GM12873 (cell line): ENCODE data around the gene GDF11.

Experiments used
- TF ChIP-seq, protein P1 (sequence below): IDR thresholded peaks from 2 replicates; pipeline ENCODE4 v1.5.1; 2012; ENCODE audit warnings: low read depth, mild to moderate bottlenecking, moderate library complexity, low read length, control low read depth; ENCODE audit not compliant: insufficient read depth; ENCODE audit errors: missing control alignments

Gene GDF11

DNA sequence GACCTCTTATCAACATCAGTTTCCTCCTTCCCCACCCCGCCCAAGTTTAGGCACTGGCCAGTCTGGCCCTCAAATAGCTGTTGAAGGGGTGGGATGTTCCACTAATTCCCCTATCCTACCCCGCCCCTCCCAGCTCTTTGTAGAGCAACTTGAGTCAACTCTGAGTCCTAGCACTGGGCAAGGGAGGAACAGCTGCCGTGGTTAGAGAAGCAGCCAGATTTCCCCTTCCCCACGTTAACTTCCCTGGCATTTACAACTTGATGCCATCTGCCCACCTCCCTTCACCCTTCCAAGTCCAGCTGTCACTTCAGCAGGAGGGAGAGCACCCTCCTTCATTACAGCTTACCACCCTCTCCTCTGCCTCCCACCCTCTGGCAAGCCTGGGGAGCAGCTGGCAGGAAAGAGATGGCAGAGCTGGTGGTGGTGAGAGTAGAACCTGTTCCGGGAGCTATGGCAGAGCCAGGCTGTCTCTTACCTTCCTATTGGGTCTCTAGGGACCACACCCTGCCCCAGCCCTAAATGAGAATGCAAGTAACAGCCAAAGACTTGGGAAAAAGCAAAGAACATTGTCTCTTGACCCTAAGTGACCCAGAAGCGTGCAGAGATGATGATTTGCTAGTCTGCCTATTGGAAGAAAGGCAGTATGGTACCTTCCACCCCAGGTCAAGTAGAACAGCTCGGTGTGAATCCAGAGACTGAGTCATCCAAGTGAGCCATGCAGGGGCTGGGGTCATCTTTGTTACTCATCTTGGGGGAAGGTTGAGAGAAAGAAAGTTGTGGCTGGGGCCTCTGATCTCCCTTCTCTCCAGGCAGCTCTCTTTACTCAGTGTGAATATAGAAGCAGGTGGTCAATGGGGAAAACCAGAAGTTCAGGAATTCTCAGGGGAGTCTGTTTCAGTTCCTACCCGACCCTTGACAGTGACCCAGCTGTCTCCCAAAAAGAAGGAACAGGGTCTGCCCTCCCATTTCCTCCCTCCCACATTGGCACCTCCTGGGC lies 25.6 kb upstream of the GDF11 start:
- TF ChIP-seq, protein P1, sequence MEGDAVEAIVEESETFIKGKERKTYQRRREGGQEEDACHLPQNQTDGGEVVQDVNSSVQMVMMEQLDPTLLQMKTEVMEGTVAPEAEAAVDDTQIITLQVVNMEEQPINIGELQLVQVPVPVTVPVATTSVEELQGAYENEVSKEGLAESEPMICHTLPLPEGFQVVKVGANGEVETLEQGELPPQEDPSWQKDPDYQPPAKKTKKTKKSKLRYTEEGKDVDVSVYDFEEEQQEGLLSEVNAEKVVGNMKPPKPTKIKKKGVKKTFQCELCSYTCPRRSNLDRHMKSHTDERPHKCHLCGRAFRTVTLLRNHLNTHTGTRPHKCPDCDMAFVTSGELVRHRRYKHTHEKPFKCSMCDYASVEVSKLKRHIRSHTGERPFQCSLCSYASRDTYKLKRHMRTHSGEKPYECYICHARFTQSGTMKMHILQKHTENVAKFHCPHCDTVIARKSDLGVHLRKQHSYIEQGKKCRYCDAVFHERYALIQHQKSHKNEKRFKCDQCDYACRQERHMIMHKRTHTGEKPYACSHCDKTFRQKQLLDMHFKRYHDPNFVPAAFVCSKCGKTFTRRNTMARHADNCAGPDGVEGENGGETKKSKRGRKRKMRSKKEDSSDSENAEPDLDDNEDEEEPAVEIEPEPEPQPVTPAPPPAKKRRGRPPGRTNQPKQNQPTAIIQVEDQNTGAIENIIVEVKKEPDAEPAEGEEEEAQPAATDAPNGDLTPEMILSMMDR: no peak

DNA sequence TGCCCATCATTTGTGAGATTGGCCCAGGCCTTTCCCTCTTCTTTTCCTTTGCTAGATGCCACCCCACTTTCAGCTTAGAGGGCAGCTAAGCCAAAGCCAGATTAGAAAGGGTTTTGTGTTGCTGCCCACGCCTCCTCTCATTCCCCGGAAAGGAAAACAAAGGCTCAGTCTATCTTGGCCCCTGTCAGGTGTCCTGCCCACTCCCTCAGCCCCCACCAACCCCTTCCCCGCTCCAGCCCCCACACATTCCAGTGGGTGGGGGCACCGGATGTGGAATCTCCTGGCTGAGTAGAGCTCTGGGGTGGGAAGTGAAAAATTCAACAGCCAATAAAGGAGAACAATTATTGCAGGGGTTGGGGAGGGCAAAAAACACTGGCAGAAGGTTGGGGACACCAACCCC lies 24.9 kb upstream of the GDF11 start:
- TF ChIP-seq, protein P1: no peak

DNA sequence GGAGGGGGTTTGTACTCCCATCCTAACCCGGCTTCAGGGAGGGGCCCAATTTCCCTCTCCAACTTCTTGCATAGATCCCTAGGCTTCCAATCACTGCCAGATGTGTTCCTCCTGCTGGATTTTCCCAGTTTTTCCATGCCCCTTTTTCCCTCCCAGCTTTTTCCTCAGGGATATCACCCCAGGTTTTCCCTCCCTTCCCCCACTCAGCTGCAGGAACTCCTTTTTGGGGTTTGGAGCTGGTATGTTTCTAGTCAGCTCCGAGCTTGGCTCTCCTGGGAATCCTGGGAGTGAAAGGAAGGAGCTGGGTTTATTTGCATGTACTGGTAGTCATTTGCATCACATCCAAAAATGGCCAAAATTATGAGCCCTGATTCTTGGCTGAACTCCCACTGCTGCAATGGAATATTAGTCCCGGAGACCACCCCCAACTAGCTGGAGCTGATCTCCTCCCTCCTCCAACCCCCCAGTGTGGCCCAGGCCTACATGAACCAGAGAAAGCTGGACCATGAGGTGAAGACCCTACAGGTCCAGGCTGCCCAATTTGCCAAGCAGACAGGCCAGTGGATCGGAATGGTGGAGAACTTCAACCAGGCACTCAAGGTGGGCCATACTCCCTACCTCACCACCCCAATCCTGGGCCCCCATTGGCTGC lies 24.2 kb upstream of the GDF11 start:
- TF ChIP-seq, protein P1: no peak

DNA sequence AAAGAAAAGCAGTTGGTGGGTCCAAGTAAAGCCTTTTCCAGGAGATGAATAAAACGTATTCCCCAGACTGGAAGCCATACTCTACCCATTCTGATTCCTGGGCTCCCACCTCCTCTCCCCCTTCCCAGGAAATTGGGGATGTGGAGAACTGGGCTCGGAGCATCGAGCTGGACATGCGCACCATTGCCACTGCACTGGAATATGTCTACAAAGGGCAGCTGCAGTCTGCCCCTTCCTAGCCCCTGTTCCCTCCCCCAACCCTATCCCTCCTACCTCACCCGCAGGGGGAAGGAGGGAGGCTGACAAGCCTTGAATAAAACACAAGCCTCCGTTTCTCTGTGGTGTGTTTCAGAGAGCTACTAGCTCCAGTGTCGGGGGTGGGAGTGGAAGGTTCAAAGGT lies 23.6 kb upstream of the GDF11 start:
- TF ChIP-seq, protein P1: no peak

DNA sequence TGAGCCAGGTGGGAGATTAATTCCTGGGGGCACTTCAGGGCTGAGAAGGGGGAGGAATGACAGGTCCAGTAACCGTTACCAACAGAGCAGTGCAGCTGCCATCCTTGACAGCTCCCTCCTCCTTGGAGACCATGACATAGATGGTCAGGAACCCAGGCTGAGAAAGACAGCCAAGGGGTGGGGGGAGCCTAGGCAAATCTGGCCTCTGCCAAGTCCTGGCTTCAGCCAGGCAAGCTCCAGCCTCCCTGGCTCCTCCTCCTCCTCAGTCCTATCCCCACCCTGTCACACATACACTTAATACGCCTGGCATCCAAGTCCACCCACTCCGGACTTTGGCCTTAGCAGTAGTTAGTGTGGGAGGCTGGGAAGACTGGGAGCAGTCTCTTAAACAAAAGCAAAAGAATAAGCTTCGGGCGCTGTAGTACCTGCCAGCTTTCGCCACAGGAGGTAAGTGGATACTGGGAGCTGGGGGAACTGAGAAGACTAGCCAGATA lies 22.8 kb upstream of the GDF11 start, which contains the start of gene RDH5:
TSS of gene RDH5 (plus strand) at position 323 of the 494 bp plus-strand sequence. CDS start 792 bp downstream, outside the sequence.
- TF ChIP-seq, protein P1: no peak

DNA sequence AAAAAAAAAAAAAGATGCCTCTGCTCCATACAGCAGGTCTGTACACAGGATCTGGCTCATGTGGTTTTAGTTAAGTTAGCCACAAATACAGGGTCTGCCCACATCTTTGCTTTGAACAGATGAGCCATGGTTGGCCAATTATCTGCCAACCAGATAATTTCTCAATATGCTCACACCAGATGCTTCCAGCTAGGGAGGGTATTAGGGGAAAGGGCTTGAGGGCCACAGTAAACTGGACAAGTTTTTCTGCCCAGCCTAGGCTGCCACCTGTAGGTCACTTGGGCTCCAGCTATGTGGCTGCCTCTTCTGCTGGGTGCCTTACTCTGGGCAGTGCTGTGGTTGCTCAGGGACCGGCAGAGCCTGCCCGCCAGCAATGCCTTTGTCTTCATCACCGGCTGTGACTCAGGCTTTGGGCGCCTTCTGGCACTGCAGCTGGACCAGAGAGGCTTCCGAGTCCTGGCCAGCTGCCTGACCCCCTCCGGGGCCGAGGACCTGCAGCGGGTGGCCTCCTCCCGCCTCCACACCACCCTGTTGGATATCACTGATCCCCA lies 22.0 kb upstream of the GDF11 start:
- TF ChIP-seq, protein P1: peak; percentile 56
